ENCODE results near the gene NFIC. TPM values are rescaled to one million over a fixed set of nuclear protein-coding genes. Genes with fewer than 3 reads are reported as not detected.

Gene NFIC
- polyA plus RNA-seq, 1 donor from 2014 or later: 0.24 TPM

GRCh38 chr19:3440082-3440481, 73.7 kb downstream of the NFIC start:
- H3K27ac ChIP-seq (ENCODE audit: low read length): no peak overlapping the region
- H3K36me3 ChIP-seq (ENCODE audit: insufficient read depth, low read length): no peaks in the 10 kb centered on the region
- H3K4me2 ChIP-seq (ENCODE audit: low read length): no peak overlapping the region
- H4K20me1 ChIP-seq (ENCODE audit: insufficient read depth): no peaks in the 10 kb centered on the region
- no peak overlapping the region for H3K9ac ChIP-seq (ENCODE audit: low read length)
- H3F3A ChIP-seq (ENCODE audit: insufficient read depth, low read length, poor library complexity, severe bottlenecking): no peaks in the 10 kb centered on the region
- no peaks in the 10 kb centered on the region for H3K79me2 ChIP-seq (replicated peaks; ENCODE audit: insufficient read depth, low read length)
- H2AFZ ChIP-seq (ENCODE audit: low read depth, low read length): no peak overlapping the region
- H3K9me2 ChIP-seq (ENCODE audit: insufficient read depth, low read length): no peaks in the 10 kb centered on the region
- no peak overlapping the region for H3K4me3 ChIP-seq (ENCODE audit: low read length)
- H3K9me3 ChIP-seq (ENCODE audit: low read length): no peaks in the 10 kb centered on the region
- TF ChIP-seq MXI1 (conservative IDR thresholded peaks at IDR 0.05; ENCODE audit: poor library complexity, severe bottlenecking) (no peak), POLR2AphosphoS5 (IDR thresholded peaks at IDR 0.05) (no peak), EZH2 (IDR thresholded peaks at IDR 0.05; ENCODE audit: borderline replicate concordance, insufficient read depth, low read length, poor library complexity, severe bottlenecking) (no peak), SMC3 (conservative IDR thresholded peaks at IDR 0.05; ENCODE audit: poor library complexity) (no peak), RAD21 (conservative IDR thresholded peaks at IDR 0.05) (no peak), CTCF (IDR thresholded peaks at IDR 0.05; ENCODE audit: poor library complexity, severe bottlenecking) (no peak), REST (IDR thresholded peaks at IDR 0.05; ENCODE audit: borderline replicate concordance) (no peak), TAF1 (IDR thresholded peaks at IDR 0.05; ENCODE audit: low read depth) (no peak)
- H3K27me3 ChIP-seq (ENCODE audit: insufficient read depth, low read depth, low read length): no peaks in the 10 kb centered on the region

GRCh38 chr19:3441089-3441985, 75.0 kb downstream of the NFIC start:
- Histone ChIP-seq H3K9me3 (ENCODE audit: low read length) (no peaks in the 10 kb centered on the region), H3K9me2 (ENCODE audit: insufficient read depth, low read length) (no peaks in the 10 kb centered on the region), H3K36me3 (ENCODE audit: insufficient read depth, low read length) (no peaks in the 10 kb centered on the region), H2AFZ (ENCODE audit: low read depth, low read length) (no peak overlapping the region), H3K9ac (ENCODE audit: low read length) (no peak overlapping the region), H3K4me3 (ENCODE audit: low read length) (no peak overlapping the region), H3F3A (ENCODE audit: insufficient read depth, low read length, poor library complexity, severe bottlenecking) (no peaks in the 10 kb centered on the region), H3K79me2 (replicated peaks; ENCODE audit: insufficient read depth, low read length) (no peaks in the 10 kb centered on the region), H3K27me3 (ENCODE audit: insufficient read depth, low read depth, low read length) (no peaks in the 10 kb centered on the region), H3K27ac (ENCODE audit: low read length) (no peak overlapping the region), H3K4me2 (ENCODE audit: low read length) (no peak overlapping the region), H4K20me1 (ENCODE audit: insufficient read depth) (no peaks in the 10 kb centered on the region)
- TF ChIP-seq TAF1 (IDR thresholded peaks at IDR 0.05; ENCODE audit: low read depth): no peak
- TF ChIP-seq POLR2AphosphoS5 (IDR thresholded peaks at IDR 0.05): no peak
- no peak for TF ChIP-seq SMC3 (conservative IDR thresholded peaks at IDR 0.05; ENCODE audit: poor library complexity)
- TF ChIP-seq EP300 (conservative IDR thresholded peaks at IDR 0.05; ENCODE audit: poor library complexity, severe bottlenecking): no peak
- TF ChIP-seq CTCF (IDR thresholded peaks at IDR 0.05; ENCODE audit: poor library complexity, severe bottlenecking): no peak
- TF ChIP-seq MXI1 (conservative IDR thresholded peaks at IDR 0.05; ENCODE audit: poor library complexity, severe bottlenecking): no peak
- no peak for TF ChIP-seq REST (IDR thresholded peaks at IDR 0.05; ENCODE audit: borderline replicate concordance)
- TF ChIP-seq RAD21 (conservative IDR thresholded peaks at IDR 0.05): no peak
- no peak for TF ChIP-seq EZH2 (IDR thresholded peaks at IDR 0.05; ENCODE audit: borderline replicate concordance, insufficient read depth, low read length, poor library complexity, severe bottlenecking)
